ENCODE data around the gene SOX10. TPM values are rescaled to one million over a fixed set of nuclear protein-coding genes. Genes with fewer than 3 reads are reported as not detected.

SOX10 gene
- total RNA-seq, 1 donor from 2014 or later = not detected

- no peak for DNase-seq (ENCODE audit: low read depth, low spot score)
These were observed 32.1 kb upstream of the SOX10 start for GRCh38 chr22:38016182-38017151.

DNA sequence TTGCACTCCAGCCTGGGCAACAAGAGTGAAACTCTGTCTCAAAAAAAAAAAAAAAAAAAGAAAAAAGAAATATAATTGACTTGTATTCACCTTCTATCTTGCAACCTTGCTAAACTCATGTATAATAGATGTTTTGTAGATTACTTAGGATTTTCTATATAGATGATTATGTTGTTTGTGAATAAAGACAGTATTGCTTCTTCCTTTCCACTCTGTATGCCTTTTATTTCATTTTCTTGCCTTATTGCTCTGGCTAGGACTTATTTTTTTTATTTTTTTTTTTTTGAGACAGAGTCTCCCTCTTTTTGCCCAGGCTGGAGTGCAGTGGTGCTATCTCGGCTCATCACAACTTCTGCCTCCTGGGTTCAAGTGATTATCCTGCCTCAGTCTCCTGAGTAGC is 29.7 kb upstream of the SOX10 start:
- DNase-seq (ENCODE audit: low read depth, low spot score) = no peak

DNA sequence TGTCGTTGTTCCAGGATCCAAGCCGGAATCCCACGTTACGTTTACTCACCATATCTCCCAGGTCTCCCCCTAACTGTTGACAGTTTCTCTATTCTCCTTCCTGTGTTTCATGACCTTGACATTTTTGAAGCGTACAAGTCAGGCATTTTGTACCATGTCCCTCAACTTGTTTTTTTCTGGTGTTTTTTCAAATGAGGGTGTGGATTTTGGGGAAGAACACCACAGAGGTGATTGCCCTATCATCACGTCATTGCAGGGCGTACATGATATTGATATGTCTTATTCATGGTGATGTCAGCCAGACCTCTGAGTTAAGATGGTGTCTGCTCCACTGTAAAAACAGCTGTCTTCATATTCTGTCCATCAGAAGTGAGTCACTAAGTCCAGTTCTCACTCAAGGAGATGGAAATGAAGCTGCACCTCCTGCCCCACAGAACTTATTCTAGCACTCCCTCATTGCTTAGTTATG is 28.3 kb upstream of the SOX10 start:
- no peak for DNase-seq (ENCODE audit: low read depth, low spot score)

- DNase-seq (ENCODE audit: low read depth, low spot score) = no peak
These were observed 24.8 kb upstream of the SOX10 start for GRCh38 chr22:38009000-38009806.

DNA sequence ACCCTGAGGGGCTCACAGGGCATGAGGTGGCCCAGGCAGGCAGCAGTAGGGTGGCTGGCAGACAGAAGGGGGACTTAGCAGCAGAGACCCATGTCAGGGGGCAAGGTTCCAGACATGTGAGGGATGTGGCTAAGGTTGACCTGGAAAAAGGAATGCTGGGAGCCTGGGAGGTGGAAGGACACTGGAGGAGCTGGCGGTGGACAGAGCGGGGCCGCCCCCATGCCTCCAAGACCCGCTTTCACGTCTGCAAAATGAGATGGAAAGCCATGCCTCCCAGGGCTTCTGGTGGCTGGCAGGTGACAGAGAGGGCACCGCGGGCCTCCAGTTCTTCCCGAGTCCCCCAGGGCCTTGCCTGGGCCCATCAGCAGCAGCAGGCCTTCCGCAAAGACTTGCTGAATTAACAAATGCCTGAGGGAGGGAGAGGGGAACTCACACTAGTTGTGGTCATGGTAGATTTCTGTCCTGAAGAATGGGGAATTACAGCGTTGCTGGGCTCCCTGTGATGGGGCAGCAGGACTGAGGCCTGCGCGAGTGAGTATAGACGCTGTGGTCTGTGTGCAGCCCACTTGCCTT is 23.1 kb upstream of the SOX10 start:
- DNase-seq (ENCODE audit: low read depth, low spot score) = no peak

GRCh38 chr22:38006906-38007305 is 22.6 kb upstream of the SOX10 start:
- no peak for DNase-seq (ENCODE audit: low read depth, low spot score)

- no peak for DNase-seq (ENCODE audit: low read depth, low spot score)
These were observed 21.6 kb upstream of the SOX10 start for GRCh38 chr22:38005943-38006342.

- no peak for DNase-seq (ENCODE audit: low read depth, low spot score)
These were observed 15.4 kb upstream of the SOX10 start for GRCh38 chr22:37999640-38000272.

DNA sequence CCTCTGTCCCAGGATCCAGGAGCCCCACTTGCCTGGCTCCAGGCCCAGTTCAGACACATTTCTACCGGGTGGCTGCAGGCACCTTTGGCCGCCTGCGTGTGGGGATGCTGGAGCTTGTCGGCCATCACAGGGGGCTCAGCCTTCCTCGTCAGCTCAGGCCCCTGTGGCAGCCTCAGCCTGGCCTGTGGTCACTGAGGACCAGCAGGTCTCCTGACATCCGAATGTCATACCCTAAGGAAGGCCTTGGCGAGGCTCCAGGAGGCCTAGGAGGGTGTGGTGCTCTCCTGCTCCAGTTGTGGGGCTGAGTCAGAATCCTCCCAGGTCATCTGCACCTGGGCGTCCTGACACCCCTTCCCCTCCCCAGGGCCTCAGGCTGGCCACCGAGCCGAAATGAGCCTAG is 14.9 kb upstream of the SOX10 start:
- no peak for DNase-seq (ENCODE audit: low read depth, low spot score)

DNA sequence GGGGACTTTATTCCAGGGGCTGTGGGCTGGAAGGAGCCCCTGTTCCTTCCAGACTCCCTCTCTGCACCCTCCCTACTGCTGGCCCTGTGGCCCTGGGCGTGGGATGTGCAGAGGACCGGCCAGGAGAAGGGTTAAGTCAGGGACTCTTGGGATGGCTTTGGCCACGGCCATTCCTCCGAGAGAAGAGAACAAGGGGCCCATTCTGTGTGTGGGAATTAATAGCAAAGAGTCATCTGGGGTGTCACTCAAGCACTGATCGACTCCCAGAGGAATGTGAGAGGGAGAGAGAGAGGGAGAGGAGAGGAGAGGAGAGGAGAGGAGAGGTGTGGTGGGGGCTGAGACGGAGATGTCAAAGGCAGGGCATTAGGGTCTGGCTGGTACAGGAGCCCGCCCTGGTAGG is 14.2 kb upstream of the SOX10 start:
- no peak for DNase-seq (ENCODE audit: low read depth, low spot score)

GRCh38 chr22:37996515-37997246 is 12.3 kb upstream of the SOX10 start:
- no peak for DNase-seq (ENCODE audit: low read depth, low spot score)

- DNase-seq (ENCODE audit: low read depth, low spot score) = no peak
These were observed 11.7 kb upstream of the SOX10 start for GRCh38 chr22:37996079-37996478.

DNA sequence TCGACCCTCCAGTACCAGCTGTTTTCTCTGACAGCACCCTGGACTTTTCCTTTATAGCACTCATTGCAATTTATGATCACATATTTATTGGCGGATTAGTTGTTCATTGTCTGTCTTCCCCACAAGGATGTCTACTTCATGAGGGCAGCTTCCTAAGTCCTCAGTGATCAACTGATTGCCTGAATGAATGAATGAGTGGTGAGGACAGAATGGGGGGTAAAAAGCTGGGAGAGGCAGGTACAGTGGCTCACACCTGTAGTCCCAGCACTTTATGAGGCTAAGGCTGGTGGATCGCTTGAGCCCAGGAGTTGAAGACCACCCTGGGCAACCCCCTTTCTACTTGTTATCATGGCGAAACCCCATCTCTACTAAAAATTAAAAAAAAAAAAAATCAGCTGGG is 11.1 kb upstream of the SOX10 start:
- no peak for DNase-seq (ENCODE audit: low read depth, low spot score)

- DNase-seq (ENCODE audit: low read depth, low spot score) = no peak
These were observed 10.6 kb upstream of the SOX10 start for GRCh38 chr22:37994982-37995381.

GRCh38 chr22:37994049-37994448 is 9.7 kb upstream of the SOX10 start:
- DNase-seq (ENCODE audit: low read depth, low spot score) = no peak

DNA sequence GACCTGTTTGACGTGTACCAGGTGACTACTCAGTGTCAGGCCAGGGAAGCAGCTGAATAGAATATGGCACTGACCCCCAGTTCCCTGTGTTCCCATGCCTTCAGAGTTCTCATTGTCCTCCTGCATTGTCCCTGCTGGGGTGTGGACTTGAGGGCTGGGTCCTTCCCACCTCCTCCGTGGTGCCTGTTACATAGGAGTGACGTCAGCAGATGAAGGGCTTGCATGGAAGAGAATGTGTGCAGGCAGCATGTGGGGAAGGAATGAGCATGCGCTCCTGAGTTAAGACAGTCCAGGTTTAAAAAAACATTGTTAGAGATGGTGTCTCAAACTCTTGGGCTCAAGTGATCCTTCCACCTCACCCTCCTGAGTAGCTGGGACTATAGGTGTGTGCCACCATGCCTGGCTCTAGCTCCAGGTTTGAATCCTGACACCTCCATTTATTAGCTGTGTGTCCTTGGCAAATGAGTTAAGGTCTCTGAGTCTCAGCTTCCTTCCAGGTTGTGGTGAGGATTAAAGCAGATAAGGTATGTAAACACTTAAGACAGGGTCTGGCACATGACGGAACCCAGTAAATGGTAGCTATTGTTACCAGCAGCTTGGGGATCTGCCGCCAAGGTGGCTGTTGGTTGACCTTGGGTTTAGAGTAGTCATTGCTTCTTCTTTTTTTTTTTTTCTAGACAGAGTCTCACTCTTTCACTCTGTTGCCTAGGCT is 7.5 kb upstream of the SOX10 start:
- no peak for DNase-seq (ENCODE audit: low read depth, low spot score)

DNA sequence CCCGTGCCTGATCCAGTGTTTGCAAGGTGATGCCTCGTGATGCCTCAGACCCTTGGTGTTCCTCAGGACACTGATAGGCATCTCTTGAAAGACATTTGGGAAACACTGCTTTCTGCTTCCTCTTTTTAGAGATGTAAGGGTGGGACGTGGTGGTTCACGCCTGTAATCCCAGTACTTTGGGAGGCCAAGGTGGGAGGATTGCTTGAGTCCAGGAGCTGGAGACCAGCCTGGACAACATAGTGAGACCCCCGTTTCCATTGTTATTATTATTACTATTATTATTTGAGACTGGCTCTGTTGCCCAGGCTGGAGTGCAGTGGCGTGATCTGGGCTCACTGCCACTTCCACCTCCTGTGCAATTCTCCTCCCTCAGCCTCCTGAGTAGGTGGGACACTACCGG is 6.5 kb upstream of the SOX10 start:
- DNase-seq (ENCODE audit: low read depth, low spot score) = no peak

DNA sequence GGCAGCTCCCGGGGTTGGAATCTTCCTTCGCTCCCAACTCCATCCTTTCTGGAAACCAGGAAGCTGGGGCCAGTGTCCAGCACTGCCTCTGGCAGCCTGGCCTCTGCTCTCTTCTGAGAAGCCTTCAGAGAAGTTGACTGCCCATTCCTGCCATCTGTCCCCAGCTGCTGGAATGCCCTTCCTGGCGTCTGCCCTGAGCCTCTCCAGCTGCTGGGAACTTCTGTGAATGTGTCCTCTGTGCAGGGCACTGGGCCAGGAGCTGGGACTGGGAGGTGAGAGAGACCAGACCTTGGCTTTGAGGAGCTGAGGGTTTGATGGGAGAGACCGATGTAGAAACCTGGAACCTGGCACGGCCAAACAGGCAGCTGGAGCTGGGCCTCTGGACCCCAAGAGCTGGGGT is 5.9 kb upstream of the SOX10 start:
- no peak for DNase-seq (ENCODE audit: low read depth, low spot score)

DNA sequence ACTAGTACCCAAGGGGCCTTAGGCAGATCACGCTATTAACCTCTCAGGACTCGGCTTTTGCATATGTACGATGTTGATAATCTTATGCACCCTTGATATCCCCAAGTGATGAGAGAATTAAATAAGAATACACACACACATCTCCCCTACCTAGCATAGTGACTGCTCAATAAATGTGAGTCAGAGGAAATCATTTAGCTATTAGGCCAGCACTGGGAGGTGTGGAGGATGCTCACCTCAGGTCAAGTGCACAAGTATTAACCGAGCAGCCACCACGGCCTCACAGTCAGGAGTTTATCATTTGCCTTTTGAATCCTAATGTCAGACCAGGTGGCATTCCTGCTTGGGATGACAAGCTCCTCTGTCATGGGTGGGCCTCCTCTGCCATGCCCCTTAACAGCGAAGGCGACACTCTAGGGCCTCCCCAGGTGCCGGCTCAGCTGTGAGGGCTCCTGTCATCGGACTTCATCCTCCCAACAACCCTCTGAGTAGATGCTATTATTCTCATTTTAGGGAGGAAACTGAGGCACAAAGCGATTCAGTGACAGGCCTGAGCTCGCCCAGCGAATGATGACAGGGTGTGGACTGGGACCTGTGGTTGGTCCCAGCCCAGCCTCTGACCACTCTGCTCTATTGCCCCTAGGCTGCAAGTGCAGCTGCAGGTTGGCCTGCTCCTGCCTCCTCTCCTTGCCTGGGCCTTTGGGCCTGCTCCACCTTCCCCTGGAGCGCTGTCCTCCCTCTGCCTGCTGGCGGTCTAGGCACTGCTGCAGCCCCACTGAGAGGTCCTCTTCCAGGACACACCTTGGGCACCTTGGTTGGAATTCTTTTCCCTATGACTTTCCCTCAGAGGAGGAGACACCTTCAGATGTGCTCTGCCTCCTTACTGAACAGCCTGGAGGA is 5.0 kb upstream of the SOX10 start:
- no peak for DNase-seq (ENCODE audit: low read depth, low spot score)
